ENCODE measurements around the gene NUDT14. TPM values are rescaled to one million over a fixed set of nuclear protein-coding genes. Genes with fewer than 3 reads are reported as not detected.

NUDT14 gene
- total RNA-seq, 1 donor from 2014 or later, result 8.5 TPM

- no peak overlapping the region for H3K4me3 Mint-ChIP-seq
- no peak overlapping the region for H3K27ac Mint-ChIP-seq
- no peaks in the 10 kb centered on the region for H3K9me3 Mint-ChIP-seq
- H3K4me1 Mint-ChIP-seq (ENCODE audit: low read depth), result no peaks in the 10 kb centered on the region
- no peak for DNase-seq (ENCODE audit: low spot score)
- intact Hi-C loops (cut with micrococcal nuclease), result no loop called here
- H3K27me3 Mint-ChIP-seq (ENCODE audit: insufficient read depth), result no peaks in the 10 kb centered on the region
- H3K36me3 Mint-ChIP-seq (ENCODE audit: low read depth), result no peaks in the 10 kb centered on the region
Measured at GRCh38 chr14:105147671-105148603, 33.2 kb downstream of the NUDT14 start.

GRCh38 chr14:105146976-105147635, 34.0 kb downstream of the NUDT14 start:
- H3K4me3 Mint-ChIP-seq, result no peak overlapping the region
- intact Hi-C loops (cut with micrococcal nuclease), result no loop called here
- H3K9me3 Mint-ChIP-seq, result peaks cover 3% of the 10 kb centered on the region
- no peaks in the 10 kb centered on the region for H3K36me3 Mint-ChIP-seq (ENCODE audit: low read depth)
- no peaks in the 10 kb centered on the region for H3K27me3 Mint-ChIP-seq (ENCODE audit: insufficient read depth)
- H3K4me1 Mint-ChIP-seq (ENCODE audit: low read depth), result no peaks in the 10 kb centered on the region
- no peak overlapping the region for H3K27ac Mint-ChIP-seq
- no peak for DNase-seq (ENCODE audit: low spot score)

- Mint-ChIP-seq H3K9me3 (peaks cover 4% of the 10 kb centered on the region), H3K4me1 (ENCODE audit: low read depth) (no peaks in the 10 kb centered on the region), H3K4me3 (no peak overlapping the region), H3K27ac (no peak overlapping the region), H3K36me3 (ENCODE audit: low read depth) (no peaks in the 10 kb centered on the region), H3K27me3 (ENCODE audit: insufficient read depth) (no peaks in the 10 kb centered on the region)
- intact Hi-C loops (cut with micrococcal nuclease), result no loop called here
- no peak for DNase-seq (ENCODE audit: low spot score)
Measured at GRCh38 chr14:105146181-105146975, 34.7 kb downstream of the NUDT14 start.

GRCh38 chr14:105145381-105146180, 35.5 kb downstream of the NUDT14 start:
- H3K27ac Mint-ChIP-seq, result no peak overlapping the region
- DNase-seq (ENCODE audit: low spot score), result no peak
- no peak overlapping the region for H3K4me3 Mint-ChIP-seq
- no peaks in the 10 kb centered on the region for H3K27me3 Mint-ChIP-seq (ENCODE audit: insufficient read depth)
- H3K36me3 Mint-ChIP-seq (ENCODE audit: low read depth), result no peaks in the 10 kb centered on the region
- H3K4me1 Mint-ChIP-seq (ENCODE audit: low read depth), result no peaks in the 10 kb centered on the region
- intact Hi-C loops (cut with micrococcal nuclease), result no loop called here
- peaks cover 6% of the 10 kb centered on the region for H3K9me3 Mint-ChIP-seq

GRCh38 chr14:105144666-105145380, 36.3 kb downstream of the NUDT14 start:
- H3K4me1 Mint-ChIP-seq (ENCODE audit: low read depth), result no peaks in the 10 kb centered on the region
- H3K27me3 Mint-ChIP-seq (ENCODE audit: insufficient read depth), result no peaks in the 10 kb centered on the region
- intact Hi-C loops (cut with micrococcal nuclease), result no loop called here
- no peak for DNase-seq (ENCODE audit: low spot score)
- peaks cover 13% of the 10 kb centered on the region for H3K9me3 Mint-ChIP-seq
- H3K36me3 Mint-ChIP-seq (ENCODE audit: low read depth), result no peaks in the 10 kb centered on the region
- H3K4me3 Mint-ChIP-seq, result no peak overlapping the region
- no peak overlapping the region for H3K27ac Mint-ChIP-seq

GRCh38 chr14:105144026-105144665, 37.0 kb downstream of the NUDT14 start:
- Mint-ChIP-seq H3K9me3 (peaks cover 14% of the 10 kb centered on the region), H3K36me3 (ENCODE audit: low read depth) (no peaks in the 10 kb centered on the region), H3K4me1 (ENCODE audit: low read depth) (no peaks in the 10 kb centered on the region), H3K4me3 (no peak overlapping the region), H3K27ac (no peak overlapping the region), H3K27me3 (ENCODE audit: insufficient read depth) (no peaks in the 10 kb centered on the region)
- no peak for DNase-seq (ENCODE audit: low spot score)
- intact Hi-C loops (cut with micrococcal nuclease), result no loop called here

GRCh38 chr14:105143451-105144025, 37.6 kb downstream of the NUDT14 start:
- Mint-ChIP-seq H3K36me3 (ENCODE audit: low read depth) (no peaks in the 10 kb centered on the region), H3K27ac (no peak overlapping the region), H3K27me3 (ENCODE audit: insufficient read depth) (no peaks in the 10 kb centered on the region), H3K9me3 (peaks cover 14% of the 10 kb centered on the region), H3K4me3 (no peak overlapping the region), H3K4me1 (ENCODE audit: low read depth) (no peaks in the 10 kb centered on the region)
- intact Hi-C loops (cut with micrococcal nuclease), result no loop called here
- DNase-seq (ENCODE audit: low spot score), result no peak

- DNase-seq (ENCODE audit: low spot score), result no peak
- Mint-ChIP-seq H3K9me3 (peaks cover 14% of the 10 kb centered on the region), H3K36me3 (ENCODE audit: low read depth) (no peaks in the 10 kb centered on the region), H3K27ac (no peak overlapping the region), H3K4me1 (ENCODE audit: low read depth) (no peaks in the 10 kb centered on the region), H3K27me3 (ENCODE audit: insufficient read depth) (no peaks in the 10 kb centered on the region), H3K4me3 (no peak overlapping the region)
- intact Hi-C loops (cut with micrococcal nuclease), result no loop called here
Measured at GRCh38 chr14:105142651-105143450, 38.3 kb downstream of the NUDT14 start.

- intact Hi-C loops (cut with micrococcal nuclease), result no loop called here
- Mint-ChIP-seq H3K4me1 (ENCODE audit: low read depth) (no peaks in the 10 kb centered on the region), H3K36me3 (ENCODE audit: low read depth) (no peaks in the 10 kb centered on the region), H3K4me3 (no peak overlapping the region), H3K9me3 (peaks cover 14% of the 10 kb centered on the region), H3K27ac (no peak overlapping the region), H3K27me3 (ENCODE audit: insufficient read depth) (no peaks in the 10 kb centered on the region)
- no peak for DNase-seq (ENCODE audit: low spot score)
Measured at GRCh38 chr14:105141486-105142281, 39.4 kb downstream of the NUDT14 start.

- intact Hi-C loops (cut with micrococcal nuclease), result no loop called here
- Mint-ChIP-seq H3K36me3 (ENCODE audit: low read depth) (no peaks in the 10 kb centered on the region), H3K9me3 (peaks cover 14% of the 10 kb centered on the region), H3K4me1 (ENCODE audit: low read depth) (no peaks in the 10 kb centered on the region), H3K27me3 (ENCODE audit: insufficient read depth) (no peaks in the 10 kb centered on the region), H3K27ac (no peak overlapping the region), H3K4me3 (no peak overlapping the region)
- no peak for DNase-seq (ENCODE audit: low spot score)
Measured at GRCh38 chr14:105141026-105141425, 40.1 kb downstream of the NUDT14 start.
